ENCODE data around the gene NT5DC1.
A peak's percentile ranks its signal among the peaks of the same experiment; 100 is the strongest.

Gene NT5DC1

GRCh38 chr6:116200619-116201249 is 100.1 kb downstream of the NT5DC1 start:
- peak in 1 of 2 experiments; percentile 72 for DNase-seq

- DNase-seq, result no peak
These were observed 100.9 kb downstream of the NT5DC1 start for GRCh38 chr6:116201538-116201937.

GRCh38 chr6:116205281-116205680 is 104.6 kb downstream of the NT5DC1 start:
- no peak for DNase-seq

- no peak for DNase-seq
These were observed 105.7 kb downstream of the NT5DC1 start for GRCh38 chr6:116206231-116206903.

- DNase-seq, result no peak
These were observed 107.6 kb downstream of the NT5DC1 start for GRCh38 chr6:116208056-116208785.

- DNase-seq, result no peak
These were observed 109.7 kb downstream of the NT5DC1 start for GRCh38 chr6:116210316-116210715.

- no peak for DNase-seq
These were observed 110.2 kb downstream of the NT5DC1 start for GRCh38 chr6:116210750-116211425.

GRCh38 chr6:116214681-116215080 is 114.0 kb downstream of the NT5DC1 start:
- DNase-seq, result no peak

GRCh38 chr6:116215414-116215813 is 114.8 kb downstream of the NT5DC1 start:
- DNase-seq, result peak in 1 of 2 experiments; percentile 2

GRCh38 chr6:116217069-116217468 is 116.4 kb downstream of the NT5DC1 start:
- DNase-seq, result peak in 1 of 2 experiments; percentile 39

- peak in 1 of 2 experiments; percentile 12 for DNase-seq
These were observed 117.5 kb downstream of the NT5DC1 start for GRCh38 chr6:116218172-116218633.

- DNase-seq, result no peak
These were observed 118.2 kb downstream of the NT5DC1 start for GRCh38 chr6:116218866-116219265.

- DNase-seq, result no peak
These were observed 120.4 kb downstream of the NT5DC1 start for GRCh38 chr6:116221067-116221466.

GRCh38 chr6:116221911-116222310 is 121.3 kb downstream of the NT5DC1 start:
- DNase-seq, result no peak

- no peak for DNase-seq
These were observed 122.7 kb downstream of the NT5DC1 start for GRCh38 chr6:116223355-116223754.

GRCh38 chr6:116229287-116229913 is 128.7 kb downstream of the NT5DC1 start:
- DNase-seq, result peak in 1 of 2 experiments; percentile 28

- DNase-seq, result no peak
These were observed 134.0 kb downstream of the NT5DC1 start for GRCh38 chr6:116234689-116235088.

GRCh38 chr6:116238083-116238482 is 137.4 kb downstream of the NT5DC1 start:
- no peak for DNase-seq

- no peak for DNase-seq
These were observed 138.6 kb downstream of the NT5DC1 start for GRCh38 chr6:116239256-116239655.

GRCh38 chr6:116239856-116240255 is 139.2 kb downstream of the NT5DC1 start:
- no peak for DNase-seq

- no peak for DNase-seq
These were observed 143.6 kb downstream of the NT5DC1 start for GRCh38 chr6:116244284-116244683.

GRCh38 chr6:116246089-116246488 is 145.4 kb downstream of the NT5DC1 start:
- DNase-seq, result no peak

- no peak for DNase-seq
These were observed 146.6 kb downstream of the NT5DC1 start for GRCh38 chr6:116247285-116247684.
